Glomerular visceral epithelial cell (primary cell): ENCODE data around the gene TNNT2.

ENCODE experiments used
- DNase-seq: peaks from one replicate; pipeline ENCODE4 v3.0.0-alpha.2; 2016; ENCODE audit errors: extremely low spot score

TNNT2 gene

DNA sequence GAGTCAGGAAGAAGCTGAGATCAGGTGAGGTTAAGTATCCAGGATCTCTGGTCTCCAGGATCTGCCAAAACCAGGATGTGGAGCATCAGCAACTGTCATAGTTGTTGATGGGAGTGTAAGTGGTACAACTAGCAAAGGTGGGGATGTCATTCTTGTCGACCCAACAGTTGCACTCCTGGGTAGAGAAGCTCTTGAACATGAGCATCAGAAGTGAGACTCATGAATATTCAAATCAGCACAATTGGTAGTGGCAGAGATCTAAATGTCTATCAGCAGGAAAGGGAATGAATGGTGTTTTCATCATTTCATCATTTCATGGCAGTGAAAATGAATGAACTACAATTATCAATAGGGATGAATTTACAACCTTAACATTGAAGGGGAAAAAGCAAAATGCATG, 25.9 kb upstream of the TNNT2 start:
- no peak for DNase-seq

DNA sequence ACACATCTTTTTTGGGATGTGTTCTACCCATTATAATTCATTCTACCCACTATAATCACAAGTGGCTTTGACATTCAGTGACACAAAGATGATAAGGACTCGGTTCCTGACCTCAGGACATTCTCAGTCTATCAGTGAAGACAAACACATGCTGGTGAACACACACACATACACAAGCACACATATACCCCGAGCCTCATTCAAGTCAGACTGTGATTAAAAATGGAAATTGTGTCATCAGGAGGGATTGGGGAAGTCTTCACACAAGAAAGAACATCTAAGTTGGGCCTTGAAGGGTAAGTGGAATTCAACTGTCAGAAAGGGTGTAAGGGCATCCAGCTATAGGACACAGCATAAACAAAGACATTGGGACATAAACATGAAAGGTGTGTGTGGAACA, 24.2 kb upstream of the TNNT2 start:
- no peak for DNase-seq

DNA sequence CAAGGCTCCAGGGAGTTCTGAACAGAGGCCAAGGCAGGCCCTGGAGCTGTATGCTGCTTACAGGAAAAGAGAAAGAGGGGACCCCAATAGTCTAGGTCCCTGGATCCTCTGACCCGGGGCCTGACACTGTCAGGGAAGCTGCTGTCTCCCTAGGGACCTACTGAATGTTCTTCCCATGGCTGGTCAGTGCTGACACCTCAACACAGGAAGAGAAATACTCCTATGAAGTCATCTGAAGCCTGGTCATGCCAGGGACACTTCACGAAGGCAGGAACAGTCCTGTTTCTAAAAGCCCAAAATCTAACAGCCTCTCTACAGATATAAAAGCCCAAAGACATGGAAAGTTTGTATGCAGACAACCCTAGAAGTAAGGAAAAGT, 23.4 kb upstream of the TNNT2 start:
- no peak for DNase-seq

DNA sequence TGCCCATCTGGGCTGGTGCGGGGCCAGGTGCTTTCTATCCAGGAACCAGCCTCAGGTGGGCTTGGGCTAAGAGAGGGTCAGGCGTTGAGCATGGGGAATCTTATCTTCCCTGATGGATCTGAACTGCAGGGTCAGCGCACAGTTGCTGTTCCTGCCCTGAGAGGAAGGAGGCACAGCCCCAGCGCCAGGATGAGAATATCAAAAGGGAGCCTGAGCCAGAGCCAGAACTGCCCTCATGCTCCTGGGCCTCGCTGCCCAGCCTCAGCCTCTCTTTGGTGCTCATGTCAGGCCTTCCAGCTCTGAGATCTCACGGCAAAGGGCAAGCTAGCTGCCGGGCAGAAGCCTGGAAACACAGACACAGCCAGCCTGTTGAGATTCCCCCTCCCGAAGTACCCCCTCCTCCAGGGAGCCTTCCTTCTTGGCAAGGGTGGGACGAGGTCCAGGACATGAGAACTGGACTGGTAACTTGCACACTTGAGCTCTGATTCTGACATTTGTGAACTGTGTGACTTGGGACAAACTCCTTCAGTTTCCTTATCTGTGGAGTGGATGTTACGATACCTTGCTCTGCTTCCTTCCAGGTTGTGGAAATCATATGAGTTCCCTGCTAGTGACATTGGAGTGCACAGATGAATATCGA, 22.9 kb upstream of the TNNT2 start:
- no peak for DNase-seq

DNA sequence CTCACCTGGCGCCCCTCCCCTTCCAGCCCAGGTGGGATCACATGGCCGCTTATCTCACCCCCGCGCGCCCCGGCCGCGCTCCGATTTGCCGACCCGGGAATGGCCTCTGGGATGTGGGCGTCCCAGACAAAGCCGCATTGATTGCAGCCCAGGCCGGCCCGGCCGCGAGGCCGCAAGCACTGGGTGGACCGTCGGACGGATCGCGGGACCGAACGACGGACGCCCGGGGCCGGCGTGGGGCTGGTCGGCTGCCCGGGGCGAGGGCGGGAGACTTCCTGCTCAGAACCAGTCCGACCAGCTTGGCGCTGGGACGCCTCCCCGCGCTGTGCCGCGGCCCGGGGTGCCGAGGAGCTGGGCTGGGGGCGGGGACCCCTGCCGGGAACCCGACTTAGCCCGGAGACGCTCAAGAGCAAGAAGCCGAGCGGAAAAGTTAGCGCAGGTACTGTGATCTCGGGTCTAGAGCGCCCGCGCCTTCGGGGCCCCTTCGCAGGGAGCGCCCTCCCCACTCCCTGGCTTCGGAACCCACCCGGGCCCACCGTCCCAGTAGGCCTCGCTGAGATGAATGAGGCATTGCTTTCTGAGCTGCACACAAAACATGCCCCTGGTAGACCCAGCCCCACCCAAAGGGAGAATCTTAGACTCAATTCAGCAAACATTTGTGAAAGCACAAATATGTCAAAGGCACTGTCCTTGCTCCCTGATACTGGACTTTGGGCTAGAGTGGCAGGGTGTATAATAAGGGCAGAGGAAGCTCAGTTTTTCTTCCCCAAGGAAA, 22.1 kb upstream of the TNNT2 start:
- no peak for DNase-seq

DNA sequence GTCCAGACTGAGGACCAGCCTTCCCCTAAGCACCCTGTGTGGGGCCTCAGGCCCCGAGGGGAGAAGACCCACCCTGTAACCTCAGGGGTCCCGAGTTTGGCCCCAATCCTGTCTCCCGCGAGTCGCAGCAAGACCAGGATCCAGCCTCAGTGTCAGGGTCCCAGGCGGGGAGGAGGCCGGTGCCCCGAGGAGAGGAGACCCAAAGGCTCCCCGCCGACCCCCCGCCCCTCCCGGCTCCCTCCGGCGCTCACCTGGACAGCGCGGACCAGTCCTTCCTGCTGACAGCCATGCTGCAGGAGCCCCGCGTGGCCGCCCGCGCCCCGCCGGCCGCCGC, 21.5 kb upstream of the TNNT2 start, which contains the start of gene LAD1:
Gene LAD1, minus strand, starts transcription at position 307 of the 334 bp plus-strand sequence. Its CDS starts 18 bp downstream, at position 289.
- DNase-seq = no peak

DNA sequence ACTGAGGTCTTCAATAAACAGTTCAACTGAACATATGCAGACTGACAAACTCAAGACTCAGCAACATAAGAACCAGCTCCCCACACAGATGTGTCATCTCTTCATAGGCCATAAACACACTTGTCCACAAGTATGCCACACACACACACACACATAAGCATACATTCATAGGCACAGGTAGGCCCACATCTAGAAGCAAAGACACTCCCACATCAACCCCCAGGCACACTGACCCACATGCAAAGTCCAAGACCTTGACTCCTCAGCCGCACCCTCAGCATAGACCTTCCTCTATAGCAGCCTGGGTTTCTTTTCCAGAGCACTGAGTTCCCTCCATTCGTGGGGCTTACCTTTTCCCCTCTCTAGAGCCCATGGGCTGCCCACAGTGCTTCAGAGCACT, 20.2 kb upstream of the TNNT2 start:
- peak; percentile 49 for DNase-seq

DNA sequence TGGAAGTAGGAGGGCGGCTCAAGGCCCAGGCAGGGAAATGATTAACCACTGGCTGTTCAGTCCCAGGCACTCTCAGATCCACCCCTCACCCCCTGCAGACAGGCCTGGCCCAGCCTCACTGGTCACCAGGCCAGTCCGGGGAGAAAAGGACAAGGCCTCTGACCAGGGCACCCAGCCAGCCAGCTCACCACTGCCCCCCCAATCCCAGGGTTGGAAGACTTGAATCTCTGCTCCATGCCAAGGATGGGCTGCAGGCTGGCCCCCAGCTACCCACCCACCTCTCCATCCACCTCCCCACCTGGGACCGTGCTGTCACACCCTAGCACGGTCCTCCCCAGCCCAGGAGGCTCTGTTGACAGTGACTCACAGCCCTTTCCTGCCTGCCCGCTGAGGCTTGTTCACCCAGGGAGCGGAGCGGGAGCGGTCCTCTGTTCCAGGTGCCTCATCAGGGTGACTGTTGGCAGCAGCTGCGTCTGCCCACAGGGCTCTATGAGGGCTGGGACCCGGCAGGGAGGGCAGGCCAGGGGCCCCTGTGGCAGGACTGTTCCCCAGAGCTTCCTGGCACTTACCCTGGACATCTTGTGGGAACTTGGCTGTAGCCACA, 19.5 kb upstream of the TNNT2 start:
- peak; percentile 92 for DNase-seq

DNA sequence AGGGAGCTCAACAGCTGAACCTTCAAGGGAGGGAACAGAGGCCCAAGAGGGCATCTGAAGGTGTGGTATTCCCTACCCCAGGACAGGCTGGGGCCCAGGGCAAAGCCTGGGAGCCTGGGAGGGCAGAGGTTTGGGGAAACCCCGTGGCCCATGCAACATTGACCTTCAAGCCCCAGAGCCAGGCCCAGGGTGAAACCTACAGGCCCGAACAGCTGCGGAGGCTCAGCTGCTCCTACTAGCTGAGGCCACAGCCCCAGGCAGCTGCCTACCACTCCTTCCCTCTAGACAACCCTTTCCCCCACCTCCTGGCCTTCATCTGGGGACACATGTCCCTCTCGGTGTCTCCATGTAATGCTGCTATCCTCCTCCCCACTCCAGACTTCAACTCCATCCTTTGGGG, 18.5 kb upstream of the TNNT2 start:
- no peak for DNase-seq

DNA sequence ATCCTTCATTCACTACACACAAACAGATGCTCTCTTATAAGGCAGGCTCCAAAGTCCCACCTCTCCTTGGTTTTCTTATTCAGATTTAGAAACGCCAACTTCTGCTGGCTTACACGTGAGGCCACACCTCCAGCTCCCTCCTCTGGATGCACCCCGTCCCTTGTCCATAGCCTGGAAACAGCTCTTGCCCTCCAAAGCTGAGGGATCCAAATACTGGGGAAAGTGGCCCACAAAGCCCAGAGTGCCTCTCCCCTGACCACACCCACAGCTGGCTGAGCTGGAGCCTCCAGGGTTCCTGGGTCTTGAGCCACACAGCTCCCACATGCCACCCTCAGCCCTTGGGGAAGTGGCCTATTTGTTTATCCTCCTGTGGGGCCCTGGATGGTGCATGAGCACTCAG, 17.1 kb upstream of the TNNT2 start:
- DNase-seq = no peak

DNA sequence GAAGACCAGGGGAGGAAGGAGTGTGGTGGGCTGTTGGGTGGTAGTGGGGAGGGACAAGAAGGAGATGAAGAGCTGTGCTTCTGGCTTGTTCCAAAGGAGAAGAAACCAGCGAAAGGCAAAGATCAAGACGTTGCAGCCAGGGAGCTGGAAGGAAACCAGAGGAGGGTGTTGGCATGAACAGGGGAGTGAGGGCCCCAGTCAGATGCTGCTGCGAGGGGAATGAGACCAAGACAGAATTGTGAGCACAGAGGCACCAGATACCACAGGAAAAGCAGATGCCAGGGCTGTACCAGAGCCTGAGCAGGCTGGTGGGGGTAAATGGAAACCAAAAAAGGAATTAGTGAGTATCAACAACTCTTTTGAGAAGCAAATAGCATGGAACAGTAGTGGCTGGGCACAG, 15.6 kb upstream of the TNNT2 start:
- no peak for DNase-seq

DNA sequence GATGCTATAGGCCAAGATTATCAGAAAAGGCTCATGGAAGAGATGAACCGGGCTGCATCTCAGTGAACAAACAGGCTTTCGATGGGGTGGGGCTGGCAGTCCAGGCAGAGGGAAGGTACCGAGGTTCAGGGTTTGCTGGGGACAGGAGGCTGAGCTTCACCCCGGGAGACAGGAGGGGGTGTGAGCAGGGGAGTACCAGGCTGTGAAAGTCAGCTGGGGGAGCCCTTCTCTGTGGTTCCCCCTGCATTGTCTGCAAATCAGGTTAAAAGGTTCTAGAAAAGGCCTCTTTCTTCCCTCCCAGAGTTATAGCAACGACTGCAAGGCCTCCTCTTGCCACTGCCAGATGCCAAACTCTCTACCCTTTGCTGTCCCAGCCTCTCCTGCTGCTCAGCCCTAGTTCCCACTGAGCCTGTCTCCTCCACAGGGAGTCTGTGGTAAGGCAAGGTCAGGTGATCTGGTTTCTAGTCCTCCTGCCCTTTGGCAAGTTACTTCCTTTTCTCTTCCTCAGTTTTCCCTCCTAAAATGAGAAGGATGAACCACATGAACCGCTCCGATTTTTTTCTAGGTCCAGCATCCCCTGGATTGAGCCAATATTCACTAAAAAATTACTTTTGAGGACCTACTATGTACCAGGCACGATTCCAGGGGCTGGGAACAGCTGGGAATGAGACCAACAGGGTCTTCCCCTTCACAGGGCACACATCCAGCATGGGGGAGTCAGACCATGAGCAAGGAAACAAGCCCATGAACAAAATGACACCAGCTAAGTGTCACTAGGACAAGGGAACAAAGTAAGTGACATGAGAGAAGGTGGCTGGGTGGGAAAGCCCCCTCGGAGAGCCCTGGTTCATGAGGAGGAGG, 14.4 kb upstream of the TNNT2 start:
- DNase-seq = peak; percentile 28

DNA sequence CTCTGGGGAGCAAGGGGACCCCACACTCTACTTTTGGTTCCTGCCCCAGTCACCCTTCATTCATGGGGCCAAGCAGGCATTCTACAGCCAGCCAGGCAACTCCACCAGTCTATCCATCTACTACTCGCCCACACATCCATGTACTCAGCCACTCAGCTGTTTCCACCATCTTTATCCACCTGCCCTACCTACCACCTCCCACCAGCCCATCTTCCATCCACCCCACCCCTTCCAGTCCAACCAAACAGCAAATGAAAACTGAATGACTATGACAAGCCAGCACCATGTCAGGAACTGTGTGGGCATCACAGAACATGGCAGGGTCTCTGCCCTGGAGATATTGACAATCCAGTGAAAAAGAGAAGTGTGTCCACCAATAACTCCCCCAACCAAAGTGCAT, 13.7 kb upstream of the TNNT2 start:
- DNase-seq = no peak

DNA sequence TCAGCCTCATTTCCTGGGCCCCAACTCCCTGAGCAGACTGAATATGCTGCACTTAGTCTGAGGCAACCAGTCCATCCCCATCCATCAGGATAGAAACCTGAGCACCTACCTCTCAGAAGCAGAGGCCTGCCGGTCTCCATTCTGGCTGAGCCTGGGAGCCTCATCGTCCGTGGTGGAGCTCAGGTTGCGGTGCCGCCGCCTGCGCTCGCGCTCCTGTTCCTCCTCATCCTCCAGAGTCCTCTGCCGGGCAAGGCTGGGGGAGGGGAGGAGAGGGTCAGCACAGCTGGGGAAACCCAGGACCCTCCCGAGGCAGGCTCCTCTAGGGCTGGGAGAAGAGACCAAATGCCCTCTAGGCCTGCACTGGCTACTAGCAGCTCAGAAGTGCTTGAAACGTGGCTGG, 11.6 kb upstream of the TNNT2 start:
- DNase-seq = no peak

DNA sequence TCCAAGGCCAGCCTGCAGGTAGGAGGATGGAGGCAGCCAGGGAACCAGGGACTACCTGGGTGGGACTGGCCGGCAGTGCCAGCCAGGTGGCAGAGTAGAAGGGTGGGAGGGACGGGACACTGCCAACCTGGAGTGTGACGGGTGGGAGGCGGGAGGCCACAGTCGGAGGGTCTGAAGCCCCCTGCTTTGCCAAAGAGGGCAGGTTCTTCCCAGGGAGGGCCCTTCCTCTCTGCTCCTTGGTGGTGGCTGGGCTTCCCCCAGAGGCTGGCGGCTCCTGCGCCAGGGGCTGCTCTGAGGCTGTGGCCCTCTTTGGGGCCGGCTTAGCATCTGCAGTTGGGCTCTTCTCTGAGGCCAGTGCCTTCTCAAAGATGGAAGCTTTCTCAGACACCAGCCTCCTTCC, 8.7 kb upstream of the TNNT2 start:
- no peak for DNase-seq

DNA sequence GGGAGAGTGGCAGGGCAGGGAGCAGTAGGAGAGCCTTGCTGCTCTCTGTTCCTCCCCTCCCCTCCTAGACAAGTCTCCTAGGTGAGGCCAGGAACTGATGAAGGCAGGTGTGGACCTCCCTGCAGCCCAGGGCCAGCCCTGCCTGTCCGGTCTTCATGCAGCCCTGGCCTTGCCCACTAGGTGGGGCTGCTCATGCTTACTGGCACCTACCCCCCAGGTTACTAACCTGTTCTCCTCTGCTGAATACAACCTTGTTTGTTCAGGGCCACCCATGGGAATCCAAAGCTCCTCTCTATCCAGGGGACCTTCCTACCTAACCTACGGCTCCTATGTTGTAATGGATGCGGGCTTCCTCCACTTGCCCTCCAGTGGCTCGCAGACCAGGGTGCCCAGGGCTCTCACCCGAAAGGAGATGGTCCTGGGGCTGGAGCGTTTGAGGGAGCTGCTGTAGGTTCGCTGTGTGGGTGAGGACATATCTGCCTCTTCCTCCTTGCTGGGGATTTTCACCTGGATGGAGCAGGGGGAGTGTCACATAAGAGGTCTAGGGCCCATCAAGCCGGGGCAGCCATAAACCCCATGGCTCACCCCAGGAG, 7.9 kb upstream of the TNNT2 start:
- DNase-seq = peak; percentile 73

DNA sequence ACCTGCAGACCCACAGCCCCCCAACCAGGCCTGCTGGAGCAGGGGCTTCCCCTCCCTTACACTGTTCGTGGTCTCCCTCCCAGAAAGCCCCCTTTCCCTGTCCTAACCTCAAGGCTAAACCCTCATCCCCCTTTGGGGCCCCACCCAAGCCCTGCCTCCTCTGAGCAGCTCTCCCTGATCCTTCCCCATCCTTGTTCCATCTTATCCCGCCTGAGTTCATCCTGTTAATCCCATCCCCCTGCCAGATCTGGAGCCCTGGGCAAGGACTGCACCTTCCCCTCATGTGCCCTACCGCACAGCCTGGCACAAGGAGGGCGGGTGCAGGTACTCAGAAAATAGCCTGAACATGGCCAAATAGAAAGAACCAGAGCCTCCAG, 6.9 kb upstream of the TNNT2 start:
- DNase-seq = no peak

DNA sequence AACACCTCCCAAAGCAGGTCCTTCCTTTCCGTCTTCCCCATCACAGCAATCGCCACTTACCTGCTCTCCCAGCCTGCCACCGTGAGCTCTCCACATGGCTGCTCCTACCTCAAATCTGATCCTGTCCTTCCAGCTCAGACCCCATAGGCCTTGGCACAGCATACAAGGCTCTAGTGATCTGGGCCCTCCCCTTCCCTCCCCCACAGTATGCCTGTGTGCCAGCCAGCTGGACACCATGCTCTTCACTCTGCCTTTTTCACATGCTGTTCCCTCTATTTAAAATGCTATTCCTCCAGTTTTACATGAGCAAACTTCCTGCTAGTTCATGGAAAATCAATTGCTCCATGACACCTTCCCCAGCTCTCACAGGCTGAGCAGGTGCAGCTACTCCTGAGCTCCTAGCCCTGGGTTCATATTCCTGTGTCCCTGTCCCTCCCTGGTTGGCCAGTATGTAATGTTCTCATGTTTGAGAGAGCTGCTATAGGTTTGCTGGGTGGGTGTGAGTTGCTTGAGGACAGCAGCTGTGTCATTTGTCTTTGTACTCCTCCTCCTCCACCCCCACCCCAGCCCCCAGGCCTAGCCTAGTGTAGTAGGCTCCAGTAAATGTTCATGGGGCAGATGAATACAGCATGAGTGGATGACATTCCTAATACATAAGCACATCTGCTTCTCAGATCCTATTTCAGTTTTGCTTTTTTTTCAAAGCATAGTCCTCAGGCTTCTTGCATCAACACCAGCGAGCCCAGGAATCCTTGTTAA, 6.3 kb upstream of the TNNT2 start:
- DNase-seq = peak; percentile 86

DNA sequence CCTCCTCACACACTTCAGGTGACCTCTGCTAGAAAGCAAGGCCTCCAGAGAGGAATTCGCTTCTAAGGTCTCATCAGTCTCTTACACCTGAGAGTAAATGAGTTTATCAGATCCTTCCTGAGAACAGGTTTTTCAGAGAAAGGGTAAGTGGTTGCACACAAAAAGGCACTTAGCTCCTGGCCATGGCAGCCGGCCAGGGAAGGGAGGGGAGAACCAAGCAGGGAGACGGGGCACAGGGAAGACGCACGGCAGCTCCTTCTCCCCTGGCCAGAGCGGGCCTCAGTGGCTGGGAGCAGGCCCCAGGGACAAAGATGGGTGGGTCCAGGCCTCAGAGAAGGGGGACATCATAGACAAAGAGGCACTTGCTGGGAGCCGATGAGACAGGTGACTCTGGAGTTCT, 3.6 kb upstream of the TNNT2 start:
- no peak for DNase-seq

DNA sequence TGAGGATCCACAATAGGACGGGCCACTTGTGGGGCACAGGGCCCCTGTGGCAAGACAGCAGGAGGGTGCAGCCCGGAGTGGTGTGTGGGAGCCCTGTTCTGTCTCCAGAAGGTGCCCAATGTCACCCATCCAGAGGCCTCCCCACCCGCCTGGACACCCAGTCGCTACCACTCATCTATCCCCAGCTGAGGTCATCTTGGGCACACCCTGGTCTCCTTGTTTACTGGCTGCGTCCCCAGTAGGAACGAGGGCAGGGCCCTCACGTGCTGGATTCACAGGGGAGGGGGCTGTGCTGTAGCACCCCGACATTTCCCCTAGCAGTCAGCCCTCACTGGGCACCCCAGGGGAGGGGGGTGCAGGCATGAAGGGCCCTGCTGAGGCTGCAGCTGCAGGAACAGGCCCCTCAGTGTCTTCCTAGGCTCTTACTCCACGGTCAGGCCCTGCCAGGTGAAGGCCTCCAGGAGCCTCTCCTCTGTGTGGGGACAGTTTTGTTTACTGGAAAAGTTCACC, 2.3 kb upstream of the TNNT2 start:
- no peak for DNase-seq

DNA sequence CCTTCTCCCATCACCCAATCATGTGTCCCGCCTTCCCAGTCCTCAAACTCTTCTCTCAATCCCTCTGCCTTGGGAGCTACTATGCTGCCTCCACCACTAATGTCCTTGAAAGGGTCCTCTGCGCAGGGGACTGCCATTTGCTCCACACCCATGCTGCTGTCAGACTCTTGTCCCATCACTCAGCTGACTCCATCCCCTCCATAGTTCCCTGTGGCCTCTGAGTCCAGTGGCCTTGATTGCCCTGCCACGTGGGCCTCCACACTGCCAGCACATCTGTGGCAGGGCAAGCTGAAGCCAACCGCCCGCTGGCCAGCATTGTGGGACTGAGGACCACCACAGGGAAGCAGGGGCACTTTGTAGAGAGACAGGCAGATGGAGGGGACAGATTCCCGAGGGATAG, 1.3 kb upstream of the TNNT2 start:
- DNase-seq = no peak
